Thyroid gland (tissue), 4 donors: Measurements from ENCODE around the gene GALNT10.

Source experiments
- POLR2A ChIP-seq, 2 donors: fragments of 450-650 bp; IDR thresholded peaks; one replicate each; pipeline ENCODE4 v1.6.1; 2017; ENCODE audit warnings: antibody characterized with exemption in 2 of 2, mild to moderate bottlenecking in 2 of 2, moderate library complexity in 1 of 2
- TF ChIP-seq, protein P1 (sequence below), 6 experiments: fragments of 200-600 bp in 3 of 6; fragments of 450-650 bp in 3 of 6; sonication (generic) in 3 of 6; IDR thresholded peaks; one replicate each; pipeline ENCODE4 v1.5.1; 2016 to 2019; ENCODE audit warnings: antibody characterized with exemption in 6 of 6, mild to moderate bottlenecking in 2 of 6, inconsistent platforms in 1 of 6, moderate library complexity in 1 of 6

DNA sequence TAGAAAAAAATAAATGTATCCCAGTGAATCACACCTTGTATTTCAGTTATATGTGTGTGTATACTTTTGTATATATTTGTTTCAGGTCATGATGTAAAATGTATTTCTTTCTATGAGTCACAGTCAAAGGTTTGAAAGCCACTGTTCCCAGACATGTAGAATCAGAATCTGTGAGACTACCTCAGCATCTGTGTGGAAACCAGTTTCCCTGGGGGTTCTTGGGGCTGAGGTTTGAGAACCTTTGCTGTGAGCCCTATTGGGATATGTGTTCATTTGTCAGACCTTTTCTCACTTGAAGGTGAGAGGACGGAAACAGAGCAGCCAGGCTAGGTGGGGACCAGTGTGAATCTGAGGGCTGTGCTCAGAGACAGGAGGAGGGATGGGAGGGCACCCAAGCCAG, 176.6 kb downstream of the GALNT10 start:
- TF ChIP-seq, protein P1, sequence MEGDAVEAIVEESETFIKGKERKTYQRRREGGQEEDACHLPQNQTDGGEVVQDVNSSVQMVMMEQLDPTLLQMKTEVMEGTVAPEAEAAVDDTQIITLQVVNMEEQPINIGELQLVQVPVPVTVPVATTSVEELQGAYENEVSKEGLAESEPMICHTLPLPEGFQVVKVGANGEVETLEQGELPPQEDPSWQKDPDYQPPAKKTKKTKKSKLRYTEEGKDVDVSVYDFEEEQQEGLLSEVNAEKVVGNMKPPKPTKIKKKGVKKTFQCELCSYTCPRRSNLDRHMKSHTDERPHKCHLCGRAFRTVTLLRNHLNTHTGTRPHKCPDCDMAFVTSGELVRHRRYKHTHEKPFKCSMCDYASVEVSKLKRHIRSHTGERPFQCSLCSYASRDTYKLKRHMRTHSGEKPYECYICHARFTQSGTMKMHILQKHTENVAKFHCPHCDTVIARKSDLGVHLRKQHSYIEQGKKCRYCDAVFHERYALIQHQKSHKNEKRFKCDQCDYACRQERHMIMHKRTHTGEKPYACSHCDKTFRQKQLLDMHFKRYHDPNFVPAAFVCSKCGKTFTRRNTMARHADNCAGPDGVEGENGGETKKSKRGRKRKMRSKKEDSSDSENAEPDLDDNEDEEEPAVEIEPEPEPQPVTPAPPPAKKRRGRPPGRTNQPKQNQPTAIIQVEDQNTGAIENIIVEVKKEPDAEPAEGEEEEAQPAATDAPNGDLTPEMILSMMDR (IDR thresholded peaks at IDR 0.05): no peak
- TF ChIP-seq POLR2A (IDR thresholded peaks at IDR 0.05): no peak
